ENCODE results near the gene TACR2.

TACR2 gene

DNA sequence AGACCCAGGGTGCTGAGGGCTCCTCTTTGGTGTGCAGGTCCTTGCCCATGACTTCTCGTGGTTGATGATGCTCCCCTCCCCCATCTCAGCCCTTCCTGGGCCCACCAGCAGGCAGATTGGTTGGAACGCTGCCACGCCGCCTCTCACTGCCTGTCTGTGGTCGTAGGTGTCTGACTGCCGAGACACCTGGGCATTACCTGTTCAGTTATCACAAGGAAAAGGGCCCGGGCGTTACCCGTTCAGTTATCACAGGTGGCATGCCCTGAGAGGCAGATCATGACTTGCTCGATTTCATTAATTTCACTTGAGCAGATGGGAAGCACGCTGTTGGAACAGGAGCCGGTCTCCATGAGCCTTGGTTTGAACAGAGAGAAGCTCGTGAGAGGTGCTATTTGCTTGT, 42.5 kb downstream of the TACR2 start:
- DNase-seq (ENCODE audit: low read depth in 2 of 2), result no peak

DNA sequence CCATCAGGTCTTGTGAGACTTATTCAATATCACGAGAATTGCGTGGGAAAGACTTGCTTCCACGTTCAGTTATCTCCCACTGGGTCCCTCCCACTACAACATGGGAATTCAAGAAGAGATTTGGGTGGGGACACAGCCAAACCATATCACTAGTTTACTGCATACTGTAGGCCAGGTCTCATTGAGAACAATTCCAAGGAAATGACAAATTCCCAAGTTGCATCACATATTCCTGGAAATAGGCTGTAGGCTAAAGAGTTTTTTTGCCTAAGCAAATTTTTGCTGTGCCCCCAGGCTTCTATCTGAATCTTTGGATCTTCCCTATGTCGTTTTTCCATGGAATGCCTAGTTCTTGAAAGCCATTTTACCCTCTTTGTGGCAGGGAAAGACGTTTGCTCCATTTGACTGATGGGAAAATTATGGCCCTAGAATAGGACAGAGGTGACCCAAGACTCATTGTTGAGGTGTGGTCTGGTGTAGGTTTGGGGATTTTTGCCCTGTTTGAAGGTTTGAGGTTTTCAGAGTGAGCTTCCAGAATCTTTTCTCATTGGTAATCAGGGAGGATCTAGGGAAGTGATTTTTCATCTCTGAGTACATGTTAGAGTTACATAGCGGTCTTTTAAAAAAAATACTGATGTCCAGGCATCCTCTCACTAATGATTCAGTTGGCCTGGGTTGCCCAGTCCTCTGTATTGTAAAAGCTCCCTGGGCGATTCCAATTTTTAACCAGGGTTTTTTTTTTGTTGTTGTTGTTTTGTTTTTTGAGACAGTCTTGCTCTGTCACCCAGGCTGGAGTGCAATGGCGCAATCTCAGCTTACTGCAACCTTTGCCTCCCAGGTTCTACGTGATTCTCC, 44.4 kb downstream of the TACR2 start:
- DNase-seq (ENCODE audit: low read depth in 2 of 2), result no peak

DNA sequence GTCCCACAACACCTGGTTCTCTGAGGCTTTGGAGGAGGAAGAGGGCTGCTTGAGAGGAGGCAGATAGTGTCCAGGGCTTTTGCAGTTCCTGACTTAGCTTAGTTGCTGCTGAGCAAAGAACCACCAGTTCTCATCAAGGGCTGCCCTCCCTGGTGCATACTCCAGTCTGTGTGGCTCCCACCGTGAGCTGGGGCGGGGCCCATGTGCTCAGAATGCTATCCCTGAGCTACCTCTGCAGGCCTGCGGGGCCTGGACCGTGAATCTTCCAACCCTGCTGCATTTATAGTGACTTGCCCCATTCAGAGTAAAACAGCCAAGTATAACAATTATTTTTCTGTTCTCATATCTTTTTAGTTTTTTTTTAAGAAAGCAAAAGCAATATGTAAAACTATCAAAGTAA, 49.2 kb downstream of the TACR2 start:
- DNase-seq (ENCODE audit: low read depth in 2 of 2), result no peak

DNA sequence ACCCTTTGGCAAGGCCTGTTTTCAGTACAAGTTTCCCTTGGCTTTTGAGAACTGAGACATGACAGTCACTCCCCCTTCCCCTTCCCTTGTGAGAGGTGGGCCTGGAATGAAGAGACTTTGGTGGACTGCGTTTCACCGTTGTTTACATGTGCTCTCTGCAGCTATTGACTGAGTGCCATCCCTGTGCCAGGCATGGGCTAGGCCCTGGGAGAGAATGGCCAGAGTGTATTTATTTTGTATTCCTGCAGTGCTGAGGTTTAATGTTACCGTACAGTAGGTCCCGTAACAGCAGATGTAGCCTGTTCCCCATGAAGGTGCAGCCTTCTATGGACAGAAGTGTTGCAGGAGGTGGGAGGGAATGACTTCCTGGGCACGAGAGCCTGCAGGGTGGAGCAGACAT, 50.0 kb downstream of the TACR2 start:
- no peak for DNase-seq (ENCODE audit: low read depth in 2 of 2)

DNA sequence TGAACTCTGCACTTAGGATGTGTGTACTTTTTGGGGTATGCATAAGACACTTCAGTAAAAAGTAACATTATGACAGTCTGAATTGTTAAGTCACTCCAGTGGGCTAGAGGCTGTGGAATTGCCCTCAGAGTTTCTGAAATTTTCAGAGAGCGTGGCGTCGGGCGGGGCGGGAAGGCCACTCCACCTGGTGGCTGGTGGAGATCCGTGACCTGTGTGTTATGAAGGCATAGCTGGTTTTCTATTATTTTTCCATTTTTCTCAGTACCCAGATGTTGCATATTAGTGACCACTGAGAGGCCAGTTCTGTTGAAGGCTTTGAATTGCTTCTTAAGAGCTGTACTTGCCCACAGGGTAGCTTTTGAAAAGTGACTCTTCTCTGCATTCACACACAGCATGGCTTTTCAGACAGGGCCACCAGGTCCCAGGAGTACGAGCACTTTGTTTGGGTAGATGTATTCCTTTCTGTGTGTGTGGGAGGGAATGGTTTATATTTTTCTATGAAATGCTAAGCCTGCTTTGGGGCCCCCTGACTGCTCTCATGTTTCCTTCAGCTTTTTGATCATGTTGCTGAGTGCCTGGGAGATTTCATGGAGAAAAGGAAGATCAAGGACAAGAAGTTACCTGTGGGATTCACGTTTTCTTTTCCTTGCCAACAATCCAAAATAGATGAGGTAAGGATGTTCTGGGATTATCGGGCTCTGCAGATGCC, 52.3 kb downstream of the TACR2 start:
- no peak for DNase-seq (ENCODE audit: low read depth in 2 of 2)

DNA sequence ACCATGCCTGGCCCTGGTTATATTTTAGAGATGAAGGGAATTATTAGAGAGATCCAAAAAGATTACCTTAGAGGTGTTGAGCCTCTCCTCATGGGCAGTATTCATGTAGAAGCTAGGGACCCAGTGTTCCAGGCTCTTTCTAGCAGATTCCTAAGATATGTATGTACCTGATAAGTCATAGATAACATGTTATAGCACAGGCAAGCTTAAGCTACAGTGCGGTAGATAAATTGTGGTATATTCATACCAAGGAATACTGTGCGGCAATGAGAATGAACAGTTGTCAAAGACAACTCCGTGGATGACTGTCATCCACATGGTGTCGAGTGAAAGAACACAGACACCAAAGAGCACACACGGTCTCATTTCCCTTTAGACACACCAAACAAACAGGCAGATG, 53.1 kb downstream of the TACR2 start:
- DNase-seq (ENCODE audit: low read depth in 2 of 2), result no peak

DNA sequence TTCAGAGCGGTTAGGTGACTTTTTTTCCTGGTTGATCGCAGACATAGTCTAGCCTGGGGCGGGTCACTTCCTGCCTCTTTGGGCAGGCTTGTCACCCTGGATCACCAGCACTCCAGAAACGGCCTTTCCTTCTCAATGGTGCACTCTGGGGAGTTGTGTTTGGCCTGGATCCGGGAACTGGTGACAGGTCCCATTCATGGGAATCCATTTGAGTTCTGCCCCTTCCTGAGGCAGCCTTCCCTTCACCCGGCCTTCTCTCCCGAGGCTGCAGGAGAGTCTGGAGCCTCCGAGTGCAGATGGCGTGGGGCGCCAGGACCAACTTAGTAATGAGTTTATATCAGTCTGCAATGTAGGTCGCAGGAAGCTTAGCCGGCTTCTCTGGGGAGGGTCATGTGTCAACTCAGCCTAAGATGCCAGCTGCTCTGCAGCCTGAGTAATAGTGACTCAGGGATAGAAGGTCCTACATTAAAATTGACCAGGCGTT, 54.2 kb downstream of the TACR2 start:
- DNase-seq (ENCODE audit: low read depth in 2 of 2), result no peak

DNA sequence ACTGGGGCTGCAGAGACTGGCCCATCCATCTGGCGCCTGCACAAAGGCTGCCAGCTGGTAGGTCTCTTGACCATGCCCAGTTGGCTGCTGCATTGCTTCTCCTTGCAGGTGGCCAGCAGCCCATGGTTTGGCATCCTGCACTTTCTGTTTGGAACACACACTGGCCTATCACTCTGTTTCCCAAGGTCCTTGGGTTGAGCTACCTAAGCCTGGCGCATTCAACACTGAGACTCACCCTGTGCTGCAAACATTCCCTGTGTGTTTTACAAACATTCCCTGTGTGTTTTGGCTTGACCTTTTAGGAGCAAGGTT, 55.5 kb downstream of the TACR2 start:
- DNase-seq (ENCODE audit: low read depth in 2 of 2), result no peak

DNA sequence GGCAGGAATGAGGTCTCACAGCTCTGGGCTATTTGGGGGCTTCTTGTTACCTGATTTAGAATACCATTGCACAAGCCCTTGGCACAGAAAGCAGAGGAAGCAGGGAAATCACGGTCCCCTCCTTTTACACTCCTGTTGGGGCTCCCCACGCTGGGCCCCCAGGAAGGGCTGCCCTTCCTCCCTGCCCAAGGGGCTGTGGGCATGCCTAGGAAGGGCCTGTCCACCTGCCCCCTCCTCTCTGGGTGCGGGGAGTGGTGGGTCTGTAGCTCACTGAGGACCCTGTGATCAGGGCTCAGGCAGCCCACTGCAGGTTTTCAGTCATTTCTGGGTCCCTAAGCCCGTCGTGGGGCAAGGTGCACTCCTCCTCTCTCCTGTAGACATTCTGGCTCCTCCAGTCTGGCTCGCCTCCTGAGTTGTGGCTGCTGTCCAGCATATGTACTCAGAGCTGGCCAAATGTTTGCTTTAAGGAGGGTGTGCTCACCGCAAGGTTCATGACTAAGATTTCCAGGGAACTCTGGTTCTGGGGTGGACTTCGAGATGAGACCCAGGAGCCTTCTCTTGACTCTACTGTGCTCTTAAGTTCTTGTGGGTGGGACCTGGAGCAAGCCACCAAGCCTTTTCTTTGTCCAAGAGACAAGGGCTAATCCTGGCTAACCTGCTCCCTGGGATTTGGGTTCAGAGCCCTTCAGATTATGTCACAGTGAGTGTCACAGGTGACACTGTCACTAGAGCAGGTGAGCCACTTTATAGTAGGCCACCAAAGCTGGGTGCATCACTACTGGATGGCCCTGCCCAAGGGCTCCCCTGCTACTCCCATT, 56.0 kb downstream of the TACR2 start:
- no peak for DNase-seq (ENCODE audit: low read depth in 2 of 2)

DNA sequence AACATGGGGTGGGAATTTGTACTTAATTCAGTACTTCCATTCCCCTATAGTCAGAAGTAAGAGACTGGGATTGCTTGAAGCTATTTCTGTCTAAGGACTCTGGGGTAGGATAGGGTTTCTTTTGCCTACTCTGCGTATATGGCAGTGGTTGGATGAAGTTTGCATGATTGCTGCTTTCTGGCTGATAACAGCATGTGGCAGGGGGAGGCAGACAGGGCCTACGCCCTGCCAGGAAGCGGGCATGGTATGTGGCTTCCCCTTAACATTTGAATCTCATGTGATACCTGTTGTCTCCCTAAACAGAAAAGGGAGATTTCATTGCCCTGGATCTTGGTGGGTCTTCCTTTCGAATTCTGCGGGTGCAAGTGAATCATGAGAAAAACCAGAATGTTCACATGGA, 57.1 kb downstream of the TACR2 start:
- DNase-seq (ENCODE audit: low read depth in 2 of 2), result no peak

DNA sequence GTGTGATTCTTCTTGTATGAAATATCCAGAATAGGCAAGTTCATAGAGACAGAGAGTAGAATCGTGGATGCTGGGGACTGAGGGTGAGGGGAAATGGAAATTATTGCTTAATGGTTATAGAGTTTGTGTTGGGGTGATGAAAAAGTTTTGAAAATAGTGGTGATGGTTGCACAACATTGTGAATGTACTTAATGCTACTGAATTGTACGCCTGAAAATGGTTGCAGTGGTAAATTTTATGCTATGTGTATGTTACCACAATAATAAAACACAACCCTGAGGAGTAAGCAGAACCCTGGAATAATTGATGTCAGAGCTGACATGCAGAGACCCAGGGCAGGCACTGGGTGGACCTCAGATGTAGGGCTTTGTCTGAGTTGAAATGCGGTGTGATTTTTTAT, 57.6 kb downstream of the TACR2 start:
- no peak for DNase-seq (ENCODE audit: low read depth in 2 of 2)

DNA sequence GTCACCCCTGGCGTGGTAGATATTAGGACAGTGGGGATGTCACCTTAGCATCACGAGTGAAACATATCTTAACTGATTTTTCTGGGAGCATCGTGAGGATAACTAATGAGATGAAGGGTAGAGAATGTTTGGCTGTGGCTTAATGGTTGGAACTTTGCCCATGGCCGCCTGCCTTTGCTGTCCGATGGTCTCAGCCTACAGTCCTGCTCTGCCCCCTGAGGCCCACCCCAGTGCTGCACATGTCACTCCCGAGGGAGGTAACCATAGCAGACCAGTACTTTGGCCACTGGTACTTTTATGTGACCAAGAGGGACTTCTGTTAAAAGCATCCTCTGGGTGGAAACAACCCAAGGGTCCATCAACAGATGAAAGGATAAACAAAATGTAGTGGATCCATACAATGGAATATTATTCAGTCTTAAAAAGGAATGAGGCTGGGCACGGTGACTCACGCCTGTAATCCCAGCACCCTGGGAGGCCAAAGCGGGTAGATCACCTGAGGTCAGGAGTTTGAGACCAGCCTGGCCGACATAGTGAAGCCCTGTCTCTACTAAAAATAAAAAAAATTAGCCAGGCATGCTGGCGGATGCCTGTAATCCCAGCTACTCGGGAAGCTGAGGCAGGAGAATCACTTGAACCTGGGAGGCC, 58.4 kb downstream of the TACR2 start:
- DNase-seq (ENCODE audit: low read depth in 2 of 2), result no peak

DNA sequence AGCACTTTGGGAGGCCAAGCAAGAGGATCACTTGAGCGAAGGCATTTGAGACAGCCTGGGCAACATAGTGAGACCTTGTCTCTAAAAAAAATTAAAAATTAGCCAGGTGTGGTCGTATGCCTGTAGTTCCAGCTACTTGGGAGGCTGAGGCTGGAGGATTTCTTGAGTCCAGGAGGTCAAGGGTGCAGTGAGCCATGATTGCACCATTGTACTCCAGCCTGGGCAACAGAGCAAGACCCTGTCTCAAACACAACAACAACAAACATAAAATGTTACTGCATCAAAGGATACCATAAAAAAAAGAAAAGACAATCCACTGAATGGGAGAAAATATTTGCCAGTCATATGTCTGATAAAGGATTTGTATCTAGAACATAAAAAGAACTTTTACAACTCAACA, 60.5 kb downstream of the TACR2 start:
- DNase-seq (ENCODE audit: low read depth in 2 of 2), result no peak

DNA sequence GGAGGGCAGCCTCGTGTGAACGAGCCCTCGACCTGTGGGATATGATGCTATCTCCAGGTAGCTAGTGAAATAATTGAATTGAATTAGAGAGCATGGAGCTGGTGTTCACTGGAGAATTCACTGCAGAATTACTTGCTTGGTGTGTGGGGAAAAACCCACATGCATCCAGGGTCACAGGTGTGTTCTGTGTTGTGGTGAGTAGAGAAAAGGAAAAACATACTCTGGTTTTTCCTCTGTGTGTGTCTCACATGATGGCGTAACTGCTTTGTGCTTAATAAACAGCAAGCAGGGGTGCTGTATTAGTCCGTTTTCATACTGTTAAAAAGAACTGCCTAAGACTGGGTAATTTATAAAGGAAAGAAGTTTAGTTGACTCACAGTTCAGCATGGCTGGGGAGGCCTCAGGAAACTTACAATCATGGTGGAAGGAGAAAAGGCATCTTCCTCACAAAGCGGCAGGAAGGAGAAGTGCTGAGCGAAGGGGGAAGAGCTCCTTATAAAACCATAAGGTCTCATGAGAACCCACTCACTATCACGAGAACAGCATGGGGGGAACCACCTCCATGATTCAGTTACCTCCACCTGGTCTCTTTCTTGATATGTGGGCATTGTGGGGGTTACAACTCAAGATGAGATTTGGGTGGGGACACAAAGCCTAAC, 62.6 kb downstream of the TACR2 start:
- no peak for DNase-seq (ENCODE audit: low read depth in 2 of 2)

Data from stimulated activated CD8-positive, alpha-beta memory T cell treated with anti-CD3 and anti-CD28 coated beads, Interleukin-15, amount 100 ng/mL, for 48 hours (primary cell).